GM23338 (cell line): ENCODE data around the gene PVR. TPM values are rescaled to one million over a fixed set of nuclear protein-coding genes. Genes with fewer than 3 reads are reported as not detected.

Experiments used
- ATAC-seq: fragments of 200-7000 bp; cut with Tn5 transposase; 3 replicates; pipeline ENCODE4 v1.9.1; 2020
- DNase-seq: peaks from one replicate; pipeline ENCODE4 v3.0.0-alpha.2; 2015; ENCODE audit warnings: low spot score
- H2AFZ ChIP-seq: fragments of 200-600 bp; sonication (generic); 2 replicates; pipeline ENCODE4 v1.8.0; 2016; ENCODE audit warnings: antibody characterized with exemption, mild to moderate bottlenecking, moderate library complexity
- H3F3A ChIP-seq: fragments of 200-600 bp; sonication (generic); replicated peaks from 2 replicates; pipeline ENCODE4 v1.8.0; 2017; ENCODE audit warnings: antibody characterized with exemption, mixed run types, low read depth
- H3K27ac ChIP-seq: fragments of 200-600 bp; sonication (generic); 2 replicates; pipeline ENCODE4 v1.6.1; 2016; ENCODE audit warnings: low read depth
- H3K27me3 ChIP-seq: fragments of 200-600 bp; sonication (generic); 2 replicates; pipeline ENCODE4 v1.8.0; 2016; ENCODE audit warnings: mild to moderate bottlenecking, mixed run types, moderate library complexity; ENCODE audit not compliant: insufficient read depth
- H3K36me3 ChIP-seq: fragments of 200-600 bp; sonication (generic); 2 replicates; pipeline ENCODE4 v1.8.0; 2016; ENCODE audit warnings: mild to moderate bottlenecking; ENCODE audit not compliant: insufficient read depth
- H3K4me1 ChIP-seq: fragments of 200-600 bp; sonication (generic); 2 replicates; pipeline ENCODE4 v1.8.0; 2016; ENCODE audit warnings: mild to moderate bottlenecking, moderate library complexity; ENCODE audit not compliant: insufficient read depth
- H3K4me2 ChIP-seq: fragments of 200-600 bp; sonication (generic); 2 replicates; pipeline ENCODE4 v1.7.1; 2017; ENCODE audit warnings: mixed run types
- H3K4me3 ChIP-seq: fragments of 200-600 bp; sonication (generic); 2 replicates; pipeline ENCODE4 v1.6.1; 2016; ENCODE audit warnings: mixed run types
- H3K79me2 ChIP-seq: fragments of 200-600 bp; sonication (generic); replicated peaks from 2 replicates; pipeline ENCODE4 v1.8.0; 2017; ENCODE audit warnings: mild to moderate bottlenecking; ENCODE audit not compliant: insufficient read depth
- H3K9me2 ChIP-seq: fragments of 200-600 bp; sonication (generic); 2 replicates; pipeline ENCODE4 v1.8.0; 2017; ENCODE audit not compliant: insufficient read depth
- H4K20me1 ChIP-seq: fragments of 200-600 bp; sonication (generic); replicated peaks from 2 replicates; pipeline ENCODE4 v1.8.0; 2017; ENCODE audit warnings: mild to moderate bottlenecking; ENCODE audit not compliant: insufficient read depth
- H3K27ac Mint-ChIP-seq: 2 replicates; pipeline ENCODE4 v1.8.0; 2020; ENCODE audit warnings: inconsistent platforms, mild to moderate bottlenecking, moderate library complexity, mixed read lengths
- H3K27me3 Mint-ChIP-seq: 3 replicates; pipeline ENCODE4 v1.8.0; 2022; ENCODE audit warnings: low read depth, mild to moderate bottlenecking, moderate library complexity, mixed read lengths, inconsistent platforms; ENCODE audit not compliant: insufficient read depth, poor library complexity
- H3K36me3 Mint-ChIP-seq: 3 replicates; pipeline ENCODE4 v1.8.0; 2021; ENCODE audit warnings: low read depth, mild to moderate bottlenecking, inconsistent platforms, moderate library complexity, mixed read lengths
- H3K4me1 Mint-ChIP-seq: 3 replicates; pipeline ENCODE4 v1.8.0; 2020; ENCODE audit warnings: mild to moderate bottlenecking, inconsistent platforms, mixed read lengths
- H3K4me3 Mint-ChIP-seq: 3 replicates; pipeline ENCODE4 v1.8.0; 2021; ENCODE audit warnings: moderate library complexity, mild to moderate bottlenecking, inconsistent platforms, mixed read lengths
- H3K9me3 Mint-ChIP-seq: 3 replicates; pipeline ENCODE4 v1.8.0; 2020; ENCODE audit warnings: moderate library complexity, mild to moderate bottlenecking, inconsistent platforms, mixed read lengths
- CREB1 ChIP-seq: fragments of 250-450 bp; sonication (Bioruptor Pico); IDR thresholded peaks from 2 replicates; pipeline ENCODE4 v1.5.0; 2020; ENCODE audit warnings: low read depth, mild to moderate bottlenecking, moderate library complexity
- EZH2 ChIP-seq: fragments of 200-600 bp; sonication (generic); IDR thresholded peaks from one replicate; pipeline ENCODE4 v1.8.0; 2017; ENCODE audit warnings: antibody characterized with exemption, mild to moderate bottlenecking, low read depth; ENCODE audit not compliant: unreplicated experiment
- EZH2phosphoT487 ChIP-seq: fragments of 200-600 bp; sonication (generic); IDR thresholded peaks from one replicate; pipeline ENCODE4 v1.8.1; 2018; ENCODE audit warnings: antibody characterized with exemption; ENCODE audit not compliant: unreplicated experiment
- JUNB ChIP-seq: IDR thresholded peaks from one replicate; pipeline ENCODE4 v1.6.1; 2016; ENCODE audit warnings: antibody characterized with exemption; ENCODE audit not compliant: unreplicated experiment
- NANOG ChIP-seq: IDR thresholded peaks from 2 replicates; pipeline ENCODE4 v1.6.1; 2016; ENCODE audit warnings: antibody characterized with exemption, borderline replicate concordance
- POLR2AphosphoS5 ChIP-seq: IDR thresholded peaks from 2 replicates; pipeline ENCODE4 v1.6.1; 2016; ENCODE audit warnings: antibody characterized with exemption, low read depth
- REST ChIP-seq: IDR thresholded peaks from one replicate; pipeline ENCODE4 v1.6.1; 2018; ENCODE audit warnings: antibody characterized with exemption; ENCODE audit not compliant: unreplicated experiment
- STAT1 ChIP-seq: IDR thresholded peaks from one replicate; pipeline ENCODE4 v1.6.1; 2016; ENCODE audit warnings: antibody characterized with exemption; ENCODE audit not compliant: unreplicated experiment
- ZNF114 ChIP-seq: fragments of 250-450 bp; sonication (Bioruptor Pico); IDR thresholded peaks from 2 replicates; pipeline ENCODE4 v1.5.0; 2020; ENCODE audit warnings: mild to moderate bottlenecking, moderate library complexity
- ZNF331 ChIP-seq: fragments of 250-450 bp; sonication (Bioruptor Pico); IDR thresholded peaks from 2 replicates; pipeline ENCODE4 v1.5.0; 2020; ENCODE audit warnings: low read depth, mild to moderate bottlenecking, moderate library complexity
- polyA plus RNA-seq: library from polyadenylated mRNA; unstranded; fragments of >200 nt; fragmentation: Nextera tagmentation; extraction: Ambion mirVana; gene quantifications from 2 replicates; pipeline ENCODE4 v1.2.1, GENCODE V29; 2016
- total RNA-seq: library from RNA; depleted of rRNA; stranded (reverse); fragments of >200 nt; shearing (Covaris generic); gene quantifications from 2 replicates; pipeline ENCODE4 v1.2.3, GENCODE V29; 2014
- TF ChIP-seq, protein P1 (sequence below), 2 experiments: fragments of 200-600 bp in 1 of 2; sonication (generic) in 1 of 2; conservative IDR thresholded peaks; 2 replicates each; pipeline versions ENCODE4 v1.5.1 to v1.6.1; 2016 to 2017; ENCODE audit warnings: antibody characterized with exemption in 2 of 2, low read depth in 2 of 2, mild to moderate bottlenecking in 2 of 2, moderate library complexity in 1 of 2
- TF ChIP-seq, protein P2 (sequence below): IDR thresholded peaks from 2 replicates; pipeline ENCODE4 v1.6.1; 2016; ENCODE audit warnings: antibody characterized with exemption

PVR gene
- total and polyA plus RNA-seq, 2 experiments from 2014 or later, result 4.8 to 19.0 TPM

- TF ChIP-seq EZH2phosphoT487 (no peak), ZNF114 (CRISPR knock-in tag) (no peak), REST (no peak), EZH2 (no peak), STAT1 (no peak), JUNB (no peak), CREB1 (CRISPR knock-in tag) (no peak), NANOG (no peak), ZNF331 (CRISPR knock-in tag) (no peak), POLR2AphosphoS5 (no peak)
- TF ChIP-seq, protein P1, sequence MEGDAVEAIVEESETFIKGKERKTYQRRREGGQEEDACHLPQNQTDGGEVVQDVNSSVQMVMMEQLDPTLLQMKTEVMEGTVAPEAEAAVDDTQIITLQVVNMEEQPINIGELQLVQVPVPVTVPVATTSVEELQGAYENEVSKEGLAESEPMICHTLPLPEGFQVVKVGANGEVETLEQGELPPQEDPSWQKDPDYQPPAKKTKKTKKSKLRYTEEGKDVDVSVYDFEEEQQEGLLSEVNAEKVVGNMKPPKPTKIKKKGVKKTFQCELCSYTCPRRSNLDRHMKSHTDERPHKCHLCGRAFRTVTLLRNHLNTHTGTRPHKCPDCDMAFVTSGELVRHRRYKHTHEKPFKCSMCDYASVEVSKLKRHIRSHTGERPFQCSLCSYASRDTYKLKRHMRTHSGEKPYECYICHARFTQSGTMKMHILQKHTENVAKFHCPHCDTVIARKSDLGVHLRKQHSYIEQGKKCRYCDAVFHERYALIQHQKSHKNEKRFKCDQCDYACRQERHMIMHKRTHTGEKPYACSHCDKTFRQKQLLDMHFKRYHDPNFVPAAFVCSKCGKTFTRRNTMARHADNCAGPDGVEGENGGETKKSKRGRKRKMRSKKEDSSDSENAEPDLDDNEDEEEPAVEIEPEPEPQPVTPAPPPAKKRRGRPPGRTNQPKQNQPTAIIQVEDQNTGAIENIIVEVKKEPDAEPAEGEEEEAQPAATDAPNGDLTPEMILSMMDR (conservative IDR thresholded peaks at IDR 0.05; ENCODE audit: low read depth in 2 of 2), result no peak
- TF ChIP-seq, protein P2, sequence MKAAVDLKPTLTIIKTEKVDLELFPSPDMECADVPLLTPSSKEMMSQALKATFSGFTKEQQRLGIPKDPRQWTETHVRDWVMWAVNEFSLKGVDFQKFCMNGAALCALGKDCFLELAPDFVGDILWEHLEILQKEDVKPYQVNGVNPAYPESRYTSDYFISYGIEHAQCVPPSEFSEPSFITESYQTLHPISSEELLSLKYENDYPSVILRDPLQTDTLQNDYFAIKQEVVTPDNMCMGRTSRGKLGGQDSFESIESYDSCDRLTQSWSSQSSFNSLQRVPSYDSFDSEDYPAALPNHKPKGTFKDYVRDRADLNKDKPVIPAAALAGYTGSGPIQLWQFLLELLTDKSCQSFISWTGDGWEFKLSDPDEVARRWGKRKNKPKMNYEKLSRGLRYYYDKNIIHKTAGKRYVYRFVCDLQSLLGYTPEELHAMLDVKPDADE, result no peak
Observed at GRCh38 chr19:44707794-44708193, 64.1 kb downstream of the PVR start (continued).

- Histone ChIP-seq H3K4me2 (no peak overlapping the region), H3K79me2 (no peaks in the 10 kb centered on the region), H2AFZ (no peak overlapping the region), H4K20me1 (no peaks in the 10 kb centered on the region; the same call in 1 of the 2 replicates), H3K27me3 (no peaks in the 10 kb centered on the region), H3K4me3 (no peak overlapping the region), H3F3A (no peaks in the 10 kb centered on the region), H3K9me2 (no peaks in the 10 kb centered on the region), H3K4me1 (no peaks in the 10 kb centered on the region), H3K36me3 (no peaks in the 10 kb centered on the region), H3K27ac (no peak overlapping the region)
- DNase-seq (no peak), ATAC-seq (no peak)
- Mint-ChIP-seq H3K27ac (no peak overlapping the region), H3K9me3 (peaks cover 3% of the 10 kb centered on the region; the same call in 2 of the 3 replicates), H3K36me3 (peaks cover 3% of the 10 kb centered on the region; the same call in 2 of the 3 replicates), H3K27me3 (peaks cover 4% of the 10 kb centered on the region), H3K4me1 (no peaks in the 10 kb centered on the region), H3K4me3 (no peak overlapping the region)
- no peak for TF ChIP-seq REST
- TF ChIP-seq ZNF114 (CRISPR knock-in tag), result no peak
- TF ChIP-seq POLR2AphosphoS5, result no peak
- no peak for TF ChIP-seq STAT1
- no peak for TF ChIP-seq JUNB
Observed at GRCh38 chr19:44708940-44709339, 65.2 kb downstream of the PVR start.
